ENCODE data around the gene CCDC159. TPM values are rescaled to one million over a fixed set of nuclear protein-coding genes. Genes with fewer than 3 reads are reported as not detected.
A peak's percentile ranks its signal among the peaks of the same experiment; 100 is the strongest.

Gene CCDC159
- total and polyA plus RNA-seq, 10 donors: 34.7 to 83.7 (median 52.8) TPM

GRCh38 chr19:11324748-11325389 is 21.4 kb upstream of the CCDC159 start:
- 53 to 79% (median 64%) methylated on average over 8 to 17 of the region's 17 CpGs for WGBS, 5 donors
- peaks cover 15 to 72% (median 39%) of the 10 kb centered on the region in 6 donors for H3K4me1 ChIP-seq
- H3K9me3 ChIP-seq: no peaks in the 10 kb centered on the region
- no peak for TF ChIP-seq CTCF (IDR thresholded peaks at IDR 0.05 in 8 of 11, conservative IDR thresholded peaks at IDR 0.05 in 3 of 11)
- no peak for TF ChIP-seq POLR2A (IDR thresholded peaks at IDR 0.05)
- peak in 1 of 3 donors; percentile 64 for TF ChIP-seq POLR2AphosphoS5 (IDR thresholded peaks at IDR 0.05)
- no peaks in the 10 kb centered on the region for H3K27me3 ChIP-seq (replicated peaks in 1 of 7)
- intact Hi-C loops (cut with DNase I; ENCODE audit: low total_unique reads): no loop called here
- peak overlapping the region in 1 of 8 donors; percentile 52 for H3K4me3 ChIP-seq
- H3K36me3 ChIP-seq: peaks cover 0 to 54% (median 33%) of the 10 kb centered on the region in 6 donors
- peak overlapping the region in 7 of 8 donors; percentile 81 to 96 (median 88) for H3K27ac ChIP-seq
- DNase-seq: no peak

- peaks cover 15 to 66% (median 38%) of the 10 kb centered on the region in 6 donors for H3K4me1 ChIP-seq
- intact Hi-C loops (cut with DNase I; ENCODE audit: low total_unique reads): no loop called here
- H3K27ac ChIP-seq: peak overlapping the region in 7 of 8 donors; percentile 81 to 96 (median 88)
- no peaks in the 10 kb centered on the region for H3K27me3 ChIP-seq (replicated peaks in 1 of 7)
- TF ChIP-seq CTCF (IDR thresholded peaks at IDR 0.05 in 8 of 11, conservative IDR thresholded peaks at IDR 0.05 in 3 of 11) (no peak), POLR2AphosphoS5 (IDR thresholded peaks at IDR 0.05) (no peak), POLR2A (IDR thresholded peaks at IDR 0.05) (no peak)
- no peak for DNase-seq
- 87 to 96% (median 93%) methylated on average over 7 of the region's 7 CpGs for WGBS, 5 donors
- peak overlapping the region in 1 of 8 donors; percentile 52 for H3K4me3 ChIP-seq
- H3K36me3 ChIP-seq: peaks cover 0 to 61% (median 36%) of the 10 kb centered on the region in 6 donors
- no peaks in the 10 kb centered on the region for H3K9me3 ChIP-seq
These were observed 20.8 kb upstream of the CCDC159 start for GRCh38 chr19:11325544-11325943.

- no peak for DNase-seq
- H3K36me3 ChIP-seq: peaks cover 0 to 100% (median 63%) of the 10 kb centered on the region in 6 donors
- WGBS, 5 donors: 68 to 87% (median 77%) methylated on average over 4 of the region's 4 CpGs
- no peak overlapping the region for H3K4me3 ChIP-seq
- H3K27me3 ChIP-seq (replicated peaks in 1 of 7): no peaks in the 10 kb centered on the region
- peaks cover 0 to 27% (median under 1%) of the 10 kb centered on the region in 6 donors for H3K4me1 ChIP-seq
- peaks cover 0 to 5% (median 0%) of the 10 kb centered on the region in 8 donors for H3K9me3 ChIP-seq
- peak overlapping the region in 1 of 8 donors; percentile 16 for H3K27ac ChIP-seq
- intact Hi-C loops (cut with DNase I; ENCODE audit: low total_unique reads): no loop called here
- TF ChIP-seq POLR2A (IDR thresholded peaks at IDR 0.05) (no peak), CTCF (IDR thresholded peaks at IDR 0.05 in 8 of 11, conservative IDR thresholded peaks at IDR 0.05 in 3 of 11) (no peak), POLR2AphosphoS5 (IDR thresholded peaks at IDR 0.05) (no peak)
These were observed 16.2 kb upstream of the CCDC159 start for GRCh38 chr19:11330127-11330526.

- Histone ChIP-seq H3K4me1 (peaks cover 0 to 21% (median 0%) of the 10 kb centered on the region in 6 donors), H3K36me3 (peaks cover 0 to 100% (median 68%) of the 10 kb centered on the region in 6 donors), H3K27me3 (replicated peaks in 1 of 7) (no peaks in the 10 kb centered on the region), H3K27ac (peak overlapping the region in 4 of 8 donors; percentile 36 to 41 (median 37)), H3K9me3 (peaks cover 0 to 6% (median 0%) of the 10 kb centered on the region in 8 donors), H3K4me3 (no peak overlapping the region)
- no peak for DNase-seq
- TF ChIP-seq POLR2AphosphoS5 (IDR thresholded peaks at IDR 0.05) (no peak), POLR2A (IDR thresholded peaks at IDR 0.05) (no peak), CTCF (IDR thresholded peaks at IDR 0.05 in 8 of 11, conservative IDR thresholded peaks at IDR 0.05 in 3 of 11) (no peak)
- intact Hi-C loops (cut with DNase I; ENCODE audit: low total_unique reads): no loop called here
- WGBS, 5 donors: 70 to 83% (median 75%) methylated on average over 4 of the region's 4 CpGs
These were observed 14.8 kb upstream of the CCDC159 start for GRCh38 chr19:11331502-11331901.

Measured in spleen (tissue), 11 donors.